SIG-M5 treated with dmso at 0.1 percent for 504 hours (cell line): ENCODE results near the gene SLC1A2.

Experiments used
- DNase-seq: peaks from one replicate; lab custom pipeline; 2025; ENCODE audit not compliant: unreplicated experiment; lab: John Stamatoyannopoulos, UW

The SLC1A2 gene

DNA sequence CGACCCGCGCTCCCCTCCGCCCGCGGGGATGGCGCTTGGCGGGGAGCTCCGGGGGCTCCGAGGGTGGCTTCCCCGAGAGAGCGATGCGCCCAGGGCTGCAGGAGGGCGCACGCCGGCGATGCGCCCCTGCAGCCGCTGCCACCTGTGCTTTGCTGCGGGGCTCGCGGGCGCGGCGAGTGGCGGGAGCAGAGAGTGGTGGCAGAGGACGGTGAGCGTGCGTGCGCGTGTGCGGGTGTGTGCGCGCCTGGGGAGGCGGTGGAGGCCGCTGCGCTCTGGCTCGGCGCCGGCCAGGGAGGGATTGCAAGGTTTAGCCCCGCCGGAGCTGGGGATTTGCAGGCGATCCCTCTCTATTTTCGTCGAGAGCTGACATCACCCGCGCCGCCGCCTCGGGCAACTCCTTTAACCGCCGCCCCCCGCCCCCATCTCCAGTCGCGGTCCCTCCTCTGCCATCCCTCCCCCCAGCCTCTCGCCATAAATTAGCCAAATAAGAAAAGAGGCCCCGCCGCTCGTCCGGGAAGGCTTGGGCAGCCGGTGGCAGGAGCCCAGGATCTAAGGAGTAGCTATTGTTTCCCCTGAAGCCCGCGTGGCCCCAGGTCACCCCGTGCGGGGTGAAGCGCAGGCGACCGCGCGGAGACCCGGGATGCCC, at the start of gene SLC1A2:
Gene SLC1A2, minus strand, starts transcription at position 375 of the 646 bp plus-strand sequence. CDS start 592 bp downstream, outside the sequence.
- DNase-seq: no peak

DNA sequence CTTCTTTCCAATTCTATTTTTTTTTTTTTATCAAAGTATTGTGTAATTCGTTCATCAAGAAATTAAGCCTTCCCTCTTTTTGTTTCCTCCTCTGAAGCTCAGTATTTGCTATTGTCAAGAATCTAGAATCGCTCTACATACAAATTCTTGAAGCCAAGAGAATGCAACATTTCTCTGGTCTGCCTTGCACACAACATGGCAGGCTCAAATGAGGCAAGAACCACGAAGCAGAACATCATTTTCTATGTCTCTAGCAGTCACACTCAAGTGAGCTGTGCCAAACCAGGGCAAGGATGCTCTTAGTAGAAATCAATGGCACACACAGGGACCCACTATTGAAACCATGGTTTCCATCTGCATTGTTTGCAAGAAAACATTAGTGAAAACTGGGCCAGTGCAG, 46.7 kb upstream of the SLC1A2 start:
- no peak for DNase-seq

DNA sequence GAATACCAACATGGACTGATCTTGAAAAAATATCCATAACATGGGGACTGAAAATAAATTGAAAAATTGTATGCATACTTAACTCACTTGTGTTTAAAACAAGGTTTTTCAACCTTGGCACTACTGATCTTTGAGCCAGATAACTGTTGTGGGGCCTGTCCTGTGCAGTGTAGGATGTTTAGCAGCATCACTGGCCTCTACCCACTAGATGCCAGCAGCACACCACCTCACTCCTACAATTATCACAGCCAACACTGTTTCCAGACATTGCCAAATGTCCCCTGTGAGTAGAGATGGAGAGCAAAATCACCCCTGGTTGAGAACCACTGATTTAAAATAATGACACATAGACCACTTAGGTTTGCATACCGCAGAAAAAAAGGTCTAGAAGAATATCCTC, 45.0 kb upstream of the SLC1A2 start:
- DNase-seq: no peak

DNA sequence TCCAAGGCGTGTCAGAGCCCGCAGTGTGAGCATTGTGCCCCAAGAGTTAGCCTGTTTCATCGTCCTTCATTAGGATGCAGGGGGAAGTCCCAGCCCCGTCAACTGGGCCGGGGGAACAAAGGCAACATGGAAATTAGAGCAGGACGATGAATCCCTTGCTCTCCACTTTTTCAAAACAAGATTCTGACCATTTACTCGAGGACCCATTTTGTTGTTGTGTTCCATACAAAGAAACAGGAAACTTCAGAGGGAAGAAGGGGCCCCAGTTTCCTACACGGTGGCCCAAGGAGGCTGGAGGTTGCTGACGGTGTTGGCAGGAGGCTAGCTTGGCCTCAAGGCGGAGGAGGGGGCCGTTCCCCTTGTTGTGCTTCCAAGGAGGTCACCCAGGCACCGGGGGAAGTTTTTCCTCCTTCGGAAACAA, 44.0 kb upstream of the SLC1A2 start:
- no peak for DNase-seq

DNA sequence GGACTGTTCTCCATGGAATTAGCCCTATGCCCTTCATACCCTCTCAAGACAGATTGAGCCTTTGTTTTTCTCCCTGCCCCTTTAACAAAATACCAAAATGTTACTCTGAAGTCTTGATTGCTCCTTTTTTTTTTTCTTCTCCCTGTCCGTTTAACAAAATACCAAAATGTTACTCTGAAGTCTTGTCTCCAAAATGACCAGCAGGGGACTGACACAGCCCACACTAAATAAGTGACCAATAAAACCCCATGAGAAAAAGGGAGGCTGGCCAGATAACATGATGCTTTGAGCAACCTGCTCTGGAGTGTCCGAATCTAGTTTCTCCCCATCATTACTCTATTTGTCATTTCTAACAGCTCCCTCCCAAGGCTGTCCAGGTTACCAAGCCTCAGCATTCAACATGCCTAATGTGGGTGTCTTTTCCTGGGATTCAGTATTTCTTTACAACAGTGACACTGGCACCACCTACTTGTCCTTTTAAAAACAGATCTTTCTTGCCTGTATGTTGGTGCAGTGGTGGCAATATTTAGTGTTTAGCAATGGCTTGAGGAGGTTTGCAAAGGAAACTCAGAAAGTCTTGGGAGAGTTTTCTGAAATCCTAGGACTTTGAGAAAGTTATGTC, 42.7 kb upstream of the SLC1A2 start:
- DNase-seq: no peak

DNA sequence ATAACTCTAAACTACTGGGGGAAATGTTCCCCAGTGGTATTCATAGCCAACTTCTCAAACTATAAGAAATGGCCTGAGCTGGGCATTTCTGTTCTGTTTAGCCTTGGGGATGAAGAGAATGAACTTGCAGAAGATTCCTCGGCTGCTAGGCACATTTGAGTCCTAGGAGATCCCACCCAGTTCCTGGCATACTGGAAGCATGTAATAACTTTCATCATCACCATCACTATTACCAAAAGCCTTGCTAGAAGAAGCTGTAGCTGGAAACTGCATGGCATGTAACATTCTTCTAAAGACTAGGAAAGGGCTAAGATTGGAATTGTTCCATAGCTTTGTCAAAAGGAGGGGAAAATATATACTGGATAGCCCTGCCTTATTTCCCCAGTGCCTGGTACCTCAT, 40.1 kb upstream of the SLC1A2 start:
- DNase-seq: no peak

DNA sequence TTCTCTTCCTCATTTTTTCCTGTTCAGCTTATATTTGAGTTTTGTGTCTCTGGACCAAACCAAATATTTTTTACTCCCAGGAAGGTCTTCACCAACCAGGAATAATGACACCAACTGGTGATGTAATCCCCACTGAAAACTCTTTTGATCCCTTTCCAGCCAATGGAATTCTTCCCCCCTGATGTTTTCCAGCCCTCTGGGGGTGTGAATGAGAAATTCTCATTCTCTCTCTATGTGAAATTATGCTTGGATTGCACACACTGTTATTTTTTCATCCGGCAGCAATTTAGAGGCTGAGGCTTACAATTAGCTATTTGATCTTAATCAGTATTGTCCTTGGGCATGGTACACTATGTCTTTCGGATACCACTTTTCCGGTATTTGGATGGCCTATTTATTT, 39.5 kb upstream of the SLC1A2 start:
- DNase-seq: no peak

DNA sequence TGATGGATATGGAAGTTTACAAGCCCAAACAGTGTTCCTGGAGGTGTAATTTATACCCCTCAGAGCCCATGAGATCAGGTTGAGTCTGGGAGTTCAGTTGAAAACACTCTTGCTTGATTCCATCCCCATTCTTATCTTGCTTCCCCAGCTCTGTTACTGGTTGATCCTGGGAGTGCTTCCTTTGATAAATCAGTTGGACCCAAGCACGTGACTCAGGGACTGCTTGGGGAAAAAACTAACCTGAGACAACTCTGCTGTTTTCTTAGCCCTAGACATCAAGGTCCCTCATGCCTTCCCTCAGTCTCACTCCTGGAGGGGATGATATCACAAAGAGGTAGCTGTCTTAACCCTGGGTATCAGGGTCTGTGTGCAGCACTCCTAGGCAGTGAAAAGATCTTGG, 35.0 kb upstream of the SLC1A2 start:
- no peak for DNase-seq

DNA sequence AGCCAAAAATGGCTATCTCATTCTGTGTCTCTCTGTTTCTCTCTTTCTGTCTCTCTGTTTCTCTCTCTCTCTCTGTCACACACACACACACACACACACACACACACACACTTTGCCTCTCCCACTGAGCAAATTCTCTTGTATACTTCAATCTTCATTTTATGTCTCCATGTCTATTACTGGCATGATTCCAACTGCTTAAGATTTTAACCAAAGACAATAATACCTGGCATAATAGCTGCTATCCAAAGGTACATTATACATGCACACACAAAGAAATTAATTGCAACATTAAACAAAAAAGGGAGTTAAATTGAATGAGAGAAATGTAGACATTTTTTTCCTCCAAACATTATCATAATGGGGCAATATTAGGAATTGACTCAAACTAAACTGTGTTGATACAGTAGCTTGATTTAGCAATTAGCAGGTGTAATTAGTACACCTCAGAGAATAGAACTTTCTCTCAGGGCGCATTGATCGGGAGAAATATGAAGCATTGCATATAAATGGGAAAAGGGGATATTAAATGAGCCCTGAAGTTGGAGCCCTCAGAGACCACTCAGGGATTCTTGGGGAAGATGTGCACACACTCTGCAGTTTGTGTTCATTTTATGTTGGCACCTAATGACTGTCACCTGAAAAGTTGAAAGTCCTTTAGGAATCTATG, 17.4 kb upstream of the SLC1A2 start:
- DNase-seq: no peak

DNA sequence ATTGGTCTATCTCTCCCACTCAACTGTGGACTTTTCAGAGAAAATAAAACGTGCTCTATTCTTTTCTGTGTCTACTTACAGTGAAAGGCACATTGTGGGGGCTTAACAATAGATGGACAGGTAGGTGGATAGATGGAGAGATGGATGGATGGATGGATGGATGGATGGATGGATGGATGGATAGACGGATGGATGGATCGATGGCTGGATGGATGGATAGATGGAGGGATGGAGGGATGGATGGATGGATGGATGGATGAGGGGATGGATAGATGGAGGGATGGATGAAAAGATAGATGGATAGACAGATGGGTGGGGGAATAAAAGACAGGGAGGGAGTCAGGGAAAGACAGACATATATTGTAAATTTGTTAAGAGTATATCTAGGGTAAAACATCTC, 14.2 kb upstream of the SLC1A2 start:
- no peak for DNase-seq

DNA sequence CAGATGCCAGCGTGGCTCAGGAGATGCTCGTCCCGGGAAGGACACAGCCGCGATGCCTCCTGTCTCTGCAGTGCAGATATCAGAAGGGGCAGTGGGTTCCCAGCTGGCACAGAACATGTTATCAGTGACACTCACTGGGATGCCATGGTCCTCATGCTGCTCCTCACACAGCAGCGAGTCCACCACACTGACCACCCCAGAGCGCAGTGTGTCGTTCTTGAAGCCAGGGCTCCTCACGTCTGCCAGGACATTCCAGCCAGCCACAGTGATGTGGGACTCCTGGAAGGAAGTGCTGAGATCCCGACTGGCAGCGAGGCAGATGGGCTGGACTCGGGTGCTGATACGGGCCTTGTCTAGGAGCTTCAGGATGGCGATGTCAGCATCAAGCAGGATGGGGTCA, 13.1 kb upstream of the SLC1A2 start:
- DNase-seq: no peak

DNA sequence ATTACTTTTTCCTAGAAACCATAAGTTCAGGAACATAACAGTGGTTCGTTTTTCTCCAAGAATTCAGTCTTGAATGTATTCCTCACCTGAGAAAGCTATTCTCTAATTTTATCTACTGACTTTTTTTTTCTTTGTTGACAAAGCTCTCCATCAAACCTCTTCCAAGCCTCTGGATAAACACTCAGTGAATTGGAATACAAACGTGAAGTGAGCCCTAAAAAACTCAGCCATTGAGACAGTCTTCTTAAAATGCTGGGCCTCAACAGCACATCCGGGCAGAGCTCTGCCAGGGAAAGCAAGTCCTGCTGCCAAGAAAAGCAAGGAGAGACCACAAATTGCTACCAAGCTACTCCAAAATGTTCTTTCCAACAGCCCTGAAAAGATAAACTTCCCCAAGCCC, 7.7 kb upstream of the SLC1A2 start:
- DNase-seq: no peak

DNA sequence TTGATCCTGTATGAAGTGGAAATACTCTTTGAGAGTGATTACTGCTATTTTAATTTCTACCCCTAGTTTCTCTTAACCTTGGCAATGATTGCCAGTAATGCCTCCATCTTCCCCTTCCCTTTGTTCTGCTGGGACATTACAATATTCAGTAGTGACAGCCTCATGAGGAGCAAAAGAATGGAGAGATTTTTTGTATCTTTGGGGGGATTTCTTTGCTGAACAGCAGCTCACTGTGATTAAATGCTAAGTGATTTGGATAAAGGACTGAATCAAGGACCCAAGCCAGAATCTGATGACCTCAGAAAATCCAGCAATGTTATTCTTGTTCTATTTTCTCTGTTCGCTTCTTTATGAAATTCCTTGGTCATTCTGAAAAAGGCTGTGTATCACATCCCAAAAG, 7.0 kb upstream of the SLC1A2 start:
- DNase-seq: no peak

DNA sequence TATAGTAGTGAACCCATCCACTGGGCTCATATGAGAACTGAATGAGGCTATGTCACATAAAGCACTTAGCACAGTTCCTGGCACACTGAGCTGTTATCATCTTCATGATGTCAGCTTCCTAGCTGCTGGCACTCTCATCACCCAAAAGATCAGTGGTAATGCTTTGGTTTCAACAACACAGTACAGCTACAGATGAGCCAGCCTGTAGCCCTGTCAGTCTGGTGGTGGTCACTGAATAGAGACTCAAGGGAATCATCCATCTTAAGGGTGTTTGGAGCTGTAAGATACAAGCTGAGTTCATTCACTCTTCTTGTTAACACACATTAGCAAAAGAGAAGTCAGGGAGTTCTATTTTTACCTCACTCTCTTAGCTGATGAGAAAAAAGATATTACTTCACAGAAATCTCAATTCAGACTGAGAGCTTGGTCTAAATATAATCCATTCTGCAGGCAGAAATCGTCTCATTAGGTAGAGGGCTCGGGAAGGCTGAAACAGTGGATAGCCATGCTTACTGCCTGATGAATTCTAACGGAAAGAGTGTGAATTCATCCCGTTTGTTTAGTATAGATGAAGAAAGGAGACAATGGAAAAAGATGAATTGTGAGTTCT, 6.3 kb upstream of the SLC1A2 start:
- DNase-seq: no peak

DNA sequence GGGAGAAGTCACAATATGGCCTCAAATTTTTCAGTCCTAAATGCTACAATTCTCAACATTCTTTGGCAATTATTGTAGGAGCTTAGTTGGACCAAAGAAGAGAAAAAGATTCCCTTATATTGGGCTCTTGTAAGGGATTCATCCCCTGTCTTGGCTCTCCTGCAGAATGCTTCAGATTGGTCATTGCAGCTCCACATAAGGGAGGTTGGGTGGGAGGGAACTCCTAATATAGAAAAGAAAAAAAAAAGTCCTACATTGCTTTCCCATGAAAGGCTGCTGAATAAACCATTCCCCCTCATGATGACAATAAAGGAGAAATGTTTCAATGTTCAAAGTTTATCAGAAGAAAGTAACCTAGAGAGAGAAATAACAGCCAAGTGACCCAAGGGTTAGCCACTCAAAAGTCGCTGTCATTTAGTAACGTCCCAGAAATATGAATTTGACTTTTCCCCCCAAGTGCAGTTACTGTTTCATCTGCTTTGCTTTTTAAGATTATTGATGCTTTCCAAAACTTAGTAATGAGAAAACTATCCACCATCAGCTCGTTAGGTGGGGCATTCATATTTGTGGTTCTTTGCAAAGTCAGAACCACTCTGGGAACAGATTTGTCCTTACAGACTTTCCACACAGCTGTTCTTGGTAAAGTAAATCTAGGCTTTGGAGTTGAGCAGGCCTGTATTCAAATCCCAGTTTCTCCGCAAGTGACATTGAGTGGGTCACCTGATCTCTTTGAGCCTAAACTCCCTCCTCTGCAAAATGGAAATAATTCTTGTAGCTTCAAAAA, 5.0 kb upstream of the SLC1A2 start:
- DNase-seq: no peak

DNA sequence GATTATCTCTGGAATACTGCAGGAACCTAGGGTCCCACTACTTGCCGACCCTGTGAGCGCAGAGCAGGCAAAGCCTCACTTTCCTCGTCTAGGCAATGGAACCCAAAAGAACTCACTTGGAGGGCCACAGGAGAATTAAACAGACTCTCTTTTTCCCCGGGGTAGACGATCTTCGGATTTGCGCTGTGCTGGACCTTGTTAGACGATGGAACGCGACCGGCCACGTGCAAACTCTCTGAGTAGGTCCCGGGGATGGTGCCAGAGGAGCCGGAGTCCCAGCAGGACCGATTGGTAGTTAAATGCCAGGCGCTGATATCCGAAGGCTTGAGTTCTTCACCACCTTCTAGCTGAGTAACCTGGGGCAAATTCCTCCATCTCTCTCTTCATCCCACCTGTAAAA, 1.0 kb upstream of the SLC1A2 start:
- DNase-seq: no peak

DNA sequence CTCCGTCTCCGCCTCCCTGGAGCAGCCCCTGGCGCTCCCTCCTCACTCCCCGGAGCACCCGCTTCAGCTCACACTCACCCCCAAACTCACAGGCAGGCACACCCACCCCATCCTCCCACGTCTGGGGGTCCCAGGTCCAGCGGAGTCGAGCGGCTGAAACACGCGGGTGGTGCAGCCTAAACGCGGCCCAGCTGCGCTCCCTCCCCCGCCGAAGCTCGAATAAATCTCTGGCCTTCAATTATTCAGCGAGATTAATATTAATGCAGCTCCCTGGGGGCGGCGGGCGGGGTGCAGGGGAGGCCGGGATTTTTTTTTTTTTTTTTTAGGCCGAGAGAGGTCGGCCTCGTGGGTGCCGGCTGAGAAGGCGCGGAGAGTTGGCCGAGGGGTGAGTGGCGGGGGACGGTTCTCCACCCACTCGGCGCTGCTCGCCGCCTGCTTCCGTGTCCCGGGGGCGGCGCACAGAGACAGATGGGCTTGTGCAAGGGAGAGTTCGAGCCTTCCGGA, 524 bp upstream of the SLC1A2 start:
- no peak for DNase-seq

DNA sequence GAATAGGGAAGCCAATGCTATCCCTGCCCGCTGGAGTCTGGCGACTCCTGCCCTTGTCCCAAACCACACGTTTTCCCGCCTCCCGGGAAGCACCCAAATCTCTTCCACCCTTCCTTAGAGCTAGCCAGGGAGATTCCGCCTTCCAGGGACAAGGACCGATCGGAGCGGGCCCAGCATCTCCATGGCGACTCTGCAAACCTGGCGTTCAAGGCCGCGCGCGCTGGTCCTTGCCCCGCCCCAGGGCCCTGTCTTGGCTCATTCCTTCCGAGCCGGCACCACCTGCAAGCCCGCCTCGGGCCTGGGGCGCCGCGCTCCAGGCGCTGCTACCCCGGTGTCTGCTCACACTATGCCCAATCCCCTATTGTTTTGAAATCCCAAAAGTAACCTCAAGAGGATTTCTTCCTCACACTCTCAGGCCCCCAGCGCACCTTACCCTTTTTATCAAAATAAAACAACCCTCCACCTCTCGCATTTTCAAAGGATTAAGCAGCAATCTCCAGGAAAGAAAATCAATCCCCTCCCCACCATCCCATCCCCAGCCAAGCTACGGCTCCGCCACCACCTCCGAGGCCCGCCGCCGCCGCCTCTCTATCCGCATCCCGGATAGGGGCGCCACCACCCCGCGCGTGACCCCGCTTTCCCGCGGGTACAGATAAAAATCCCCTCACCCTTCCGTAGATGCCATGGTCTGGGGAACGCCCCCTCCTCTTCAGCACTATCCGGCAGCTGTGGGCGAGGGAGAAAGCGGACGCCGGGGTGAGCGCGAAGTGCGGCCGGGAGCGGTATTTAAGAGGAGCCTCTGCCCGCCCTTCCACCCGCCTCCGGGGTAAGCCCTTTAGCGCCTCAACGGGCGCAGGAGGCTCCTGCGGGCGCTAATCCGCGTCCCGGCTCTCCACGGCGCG, 825 bp downstream of the SLC1A2 start:
- no peak for DNase-seq

DNA sequence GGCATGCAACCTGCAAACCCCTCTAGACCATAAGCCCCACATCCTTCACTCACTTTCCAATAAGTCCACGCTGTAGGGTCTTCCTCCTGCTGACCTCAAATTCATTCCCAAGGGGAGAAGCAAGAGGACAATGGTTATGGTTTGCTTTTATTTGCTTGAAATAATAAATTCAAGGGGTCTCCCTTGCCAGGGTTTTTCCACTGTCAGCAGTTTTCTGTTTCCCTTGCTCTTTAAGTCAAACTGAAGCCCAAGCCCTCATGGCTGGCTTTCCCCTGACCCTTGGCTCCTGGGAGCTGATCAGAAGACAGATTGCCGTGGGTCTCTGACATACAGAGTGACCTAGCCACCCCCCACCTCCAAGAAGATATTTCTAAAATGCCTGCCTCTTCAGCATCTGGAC, 3.9 kb downstream of the SLC1A2 start:
- no peak for DNase-seq

DNA sequence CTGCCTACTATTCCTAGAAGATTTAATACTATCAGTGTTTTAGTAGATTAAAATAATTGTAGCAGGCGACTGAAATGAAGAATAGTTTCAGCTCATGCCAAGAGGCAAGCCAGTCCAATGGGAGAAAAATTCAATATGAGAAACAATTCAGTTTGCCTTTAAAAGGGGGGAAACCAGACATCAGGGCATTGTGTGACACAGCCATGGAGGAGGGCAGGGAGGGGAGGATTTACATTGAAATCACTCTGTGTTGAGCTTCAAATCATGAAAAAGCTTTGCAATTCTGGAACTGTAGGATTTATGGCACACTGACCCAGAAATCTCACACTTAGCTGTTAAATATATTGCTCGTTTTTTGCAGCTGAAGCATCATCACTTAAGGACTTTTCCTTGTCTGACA, 4.6 kb downstream of the SLC1A2 start:
- DNase-seq: no peak
